Transverse colon (tissue), 4 donors: ENCODE measurements around the gene MLLT10. TPM values are rescaled to one million over a fixed set of nuclear protein-coding genes. Genes with fewer than 3 reads are reported as not detected.

Experiments
- DNase-seq: peaks from one replicate; pipeline ENCODE4 v3.0.0-alpha.2; 2019
- H3K27ac ChIP-seq, 4 donors: fragments of 200-600 bp; sonication (generic); 2 replicates each; pipeline ENCODE4 v1.5.1; 2016 to 2018; ENCODE audit warnings: inconsistent platforms in 4 of 4
- H3K27me3 ChIP-seq: fragments of 200-600 bp; sonication (generic); 2 replicates; pipeline ENCODE4 v1.5.1; 2017; ENCODE audit warnings: inconsistent platforms
- H3K36me3 ChIP-seq, 4 donors: fragments of 200-600 bp; sonication (generic); 2 replicates each; pipeline ENCODE4 v1.5.1; 2017 to 2019; ENCODE audit warnings: inconsistent platforms in 4 of 4
- H3K4me1 ChIP-seq, 4 donors: fragments of 200-600 bp; sonication (generic); 2 replicates each; pipeline ENCODE4 v1.5.1; 2017 to 2020; ENCODE audit warnings: inconsistent platforms in 4 of 4
- H3K4me3 ChIP-seq, 4 donors: fragments of 200-600 bp; sonication (generic); 1 replicate in 1 of 4; 2 replicates in 3 of 4; pipeline versions ENCODE4 v1.5.1 to v1.6.1; 2017 to 2019; ENCODE audit warnings: inconsistent platforms in 4 of 4
- H3K9me3 ChIP-seq, 2 donors: fragments of 200-600 bp; sonication (generic); 2 replicates each; pipeline ENCODE4 v1.5.1; 2017 to 2019; ENCODE audit warnings: inconsistent platforms in 2 of 2
- CTCF ChIP-seq, 5 experiments: fragments of 200-600 bp in 3 of 5; fragments of 450-650 bp in 2 of 5; sonication (generic) in 3 of 5; IDR thresholded peaks; 1 replicate in 2 of 5; 2 replicates in 3 of 5; pipeline ENCODE4 v1.5.1; 2016 to 2017; ENCODE audit warnings: antibody characterized with exemption in 5 of 5, inconsistent platforms in 3 of 5, mild to moderate bottlenecking in 2 of 5, moderate library complexity in 1 of 5
- EP300 ChIP-seq: sonication (generic); formaldehyde crosslinking; IDR thresholded peaks from one replicate; pipeline ENCODE4 v1.6.1; 2017; ENCODE audit warnings: antibody characterized with exemption, low read depth
- POLR2A ChIP-seq: fragments of 450-650 bp; IDR thresholded peaks from one replicate; pipeline ENCODE4 v1.6.1; 2016; ENCODE audit warnings: antibody characterized with exemption, mild to moderate bottlenecking, moderate library complexity
- POLR2AphosphoS5 ChIP-seq, 3 donors: sonication (generic); formaldehyde crosslinking; IDR thresholded peaks; one replicate each; pipeline ENCODE4 v1.6.1; 2016; ENCODE audit warnings: antibody characterized with exemption in 3 of 3
- WGBS, 2 donors: methylation state at CpG; one replicate each; pipeline ENCODE4 v1.1.5; 2018; ENCODE audit warnings: low coverage in 1 of 2; 5-methylcytosine and 5-hydroxymethylcytosine counted together
- in situ Hi-C, 4 donors: fragments of 200-750 bp; cut with MboI; loops; one replicate each; pipeline versions ENCODE4 v1.15.0 to v1.15.1; 2017; ENCODE audit warnings: low sequenced_read_pairs in 3 of 4, low pct_ligation_motif_present in 1 of 4, low pct_unique_long_range_greater_than_20kb in 1 of 4
- intact Hi-C: fragments of 100-400 bp; cut with DNase I; formaldehyde crosslinking; loops from one replicate; pipeline ENCODE4 v1.15.1; 2023; ENCODE audit warnings: low total_unique reads
- total RNA-seq, 4 donors: library from RNA; depleted of rRNA; stranded (reverse); fragments of >200 nt; gene quantifications; one replicate each; pipeline ENCODE4 v1.1.0, GENCODE V29; 2016

The MLLT10 gene
- total RNA-seq, 4 donors from 2014 or later, result 12.0 to 43.0 (median 28.5) TPM

- Histone ChIP-seq H3K27ac (no peak overlapping the region), H3K4me3 (no peak overlapping the region), H3K9me3 (no peaks in the 10 kb centered on the region), H3K36me3 (peaks cover 0 to 17% (median 0%) of the 10 kb centered on the region in 4 donors), H3K27me3 (no peaks in the 10 kb centered on the region), H3K4me1 (peaks cover 5 to 10% (median 7%) of the 10 kb centered on the region in 4 donors)
- in situ Hi-C loops (no loop called here), intact Hi-C loops (no loop called here)
- TF ChIP-seq EP300 (no peak), POLR2A (no peak), CTCF (IDR thresholded peaks at IDR 0.05) (no peak), POLR2AphosphoS5 (IDR thresholded peaks at IDR 0.05) (no peak)
- WGBS, 2 donors, result 62% methylated on average over 1 of the region's 1 CpG; no CpG with 5 or more reads in 1 of the 2 donors
- DNase-seq, result no peak
Measured at GRCh38 chr10:21719502-21719901, 185.5 kb downstream of the MLLT10 start.

- no peak for DNase-seq
- Histone ChIP-seq H3K36me3 (peaks cover 0 to 11% (median 0%) of the 10 kb centered on the region in 4 donors), H3K9me3 (no peaks in the 10 kb centered on the region), H3K27ac (no peak overlapping the region), H3K27me3 (no peaks in the 10 kb centered on the region), H3K4me1 (peaks cover 10 to 16% (median 12%) of the 10 kb centered on the region in 4 donors), H3K4me3 (no peak overlapping the region)
- WGBS, 2 donors, result 93 to 94% methylated on average over 3 of the region's 3 CpGs
- TF ChIP-seq EP300, result no peak
- no peak for TF ChIP-seq POLR2AphosphoS5 (IDR thresholded peaks at IDR 0.05)
- no peak for TF ChIP-seq POLR2A
- TF ChIP-seq CTCF (IDR thresholded peaks at IDR 0.05), result no peak
- intact Hi-C loops (no loop called here), in situ Hi-C loops (loop anchor here in 2 of 4 donors (10.0 kb wide), 2 partner anchors 215 to 225 kb away; no protein-coding TSS in a partner anchor)
Measured at GRCh38 chr10:21720090-21720489, 186.1 kb downstream of the MLLT10 start.

GRCh38 chr10:21721000-21721665 is 187.1 kb downstream of the MLLT10 start:
- Histone ChIP-seq H3K27me3 (no peaks in the 10 kb centered on the region), H3K36me3 (peaks cover 0 to 2% (median 0%) of the 10 kb centered on the region in 4 donors), H3K27ac (no peak overlapping the region), H3K9me3 (no peaks in the 10 kb centered on the region), H3K4me3 (no peak overlapping the region), H3K4me1 (peaks cover 12 to 20% (median 16%) of the 10 kb centered on the region in 4 donors)
- in situ Hi-C loops (loop anchor here in 2 of 4 donors (10.0 kb wide), 2 partner anchors 216 to 226 kb away; no protein-coding TSS in a partner anchor), intact Hi-C loops (no loop called here)
- TF ChIP-seq POLR2AphosphoS5 (IDR thresholded peaks at IDR 0.05) (no peak), CTCF (IDR thresholded peaks at IDR 0.05) (no peak), POLR2A (no peak), EP300 (no peak)
- 73 to 75% methylated on average over 6 of the region's 6 CpGs for WGBS, 2 donors
- DNase-seq, result no peak

GRCh38 chr10:21722209-21722608 is 188.2 kb downstream of the MLLT10 start:
- DNase-seq, result no peak
- no peak overlapping the region for H3K27ac ChIP-seq
- no peak for TF ChIP-seq EP300
- TF ChIP-seq CTCF (IDR thresholded peaks at IDR 0.05), result no peak
- no peak for TF ChIP-seq POLR2AphosphoS5 (IDR thresholded peaks at IDR 0.05)
- no peak for TF ChIP-seq POLR2A
- no peaks in the 10 kb centered on the region for H3K36me3 ChIP-seq
- peaks cover 12 to 24% (median 19%) of the 10 kb centered on the region in 4 donors for H3K4me1 ChIP-seq
- H3K4me3 ChIP-seq, result no peak overlapping the region
- no peaks in the 10 kb centered on the region for H3K27me3 ChIP-seq
- in situ Hi-C loops, result loop anchor here in 2 of 4 donors (10.0 kb wide), 2 partner anchors 217 to 227 kb away; no protein-coding TSS in a partner anchor
- no peaks in the 10 kb centered on the region for H3K9me3 ChIP-seq
- intact Hi-C loops, result no loop called here
- WGBS, 2 donors, result 94 to 100% methylated on average over 2 of the region's 2 CpGs
